ENCODE data around the gene KRTAP10-11.

DNA sequence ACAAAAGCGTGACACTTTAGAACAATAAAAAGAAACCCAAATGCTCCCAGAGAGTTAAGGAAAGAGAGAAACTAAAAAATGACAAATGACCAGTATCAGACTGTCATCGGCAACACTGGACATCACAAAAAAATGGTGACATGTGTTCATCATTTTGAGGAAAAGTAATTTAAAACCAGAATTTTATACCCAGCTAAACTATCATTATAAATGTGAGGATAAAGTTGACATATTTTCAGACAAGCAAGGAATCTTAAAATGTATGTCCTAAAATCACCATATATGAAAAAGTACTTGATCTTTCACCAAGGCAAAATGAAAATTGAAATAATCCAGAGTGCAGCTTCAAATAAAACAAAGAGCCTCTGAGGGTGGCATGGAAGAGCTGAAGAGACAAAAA is 1.3 kb upstream of the KRTAP10-11 start:
- TF ChIP-seq, protein P1, sequence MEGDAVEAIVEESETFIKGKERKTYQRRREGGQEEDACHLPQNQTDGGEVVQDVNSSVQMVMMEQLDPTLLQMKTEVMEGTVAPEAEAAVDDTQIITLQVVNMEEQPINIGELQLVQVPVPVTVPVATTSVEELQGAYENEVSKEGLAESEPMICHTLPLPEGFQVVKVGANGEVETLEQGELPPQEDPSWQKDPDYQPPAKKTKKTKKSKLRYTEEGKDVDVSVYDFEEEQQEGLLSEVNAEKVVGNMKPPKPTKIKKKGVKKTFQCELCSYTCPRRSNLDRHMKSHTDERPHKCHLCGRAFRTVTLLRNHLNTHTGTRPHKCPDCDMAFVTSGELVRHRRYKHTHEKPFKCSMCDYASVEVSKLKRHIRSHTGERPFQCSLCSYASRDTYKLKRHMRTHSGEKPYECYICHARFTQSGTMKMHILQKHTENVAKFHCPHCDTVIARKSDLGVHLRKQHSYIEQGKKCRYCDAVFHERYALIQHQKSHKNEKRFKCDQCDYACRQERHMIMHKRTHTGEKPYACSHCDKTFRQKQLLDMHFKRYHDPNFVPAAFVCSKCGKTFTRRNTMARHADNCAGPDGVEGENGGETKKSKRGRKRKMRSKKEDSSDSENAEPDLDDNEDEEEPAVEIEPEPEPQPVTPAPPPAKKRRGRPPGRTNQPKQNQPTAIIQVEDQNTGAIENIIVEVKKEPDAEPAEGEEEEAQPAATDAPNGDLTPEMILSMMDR (IDR thresholded peaks at IDR 0.05) = no peak
- TF ChIP-seq POLR2A (IDR thresholded peaks at IDR 0.05) = no peak

Data from breast epithelium (tissue), 3 donors.